ENCODE data around the gene HCAR1. TPM values are rescaled to one million over a fixed set of nuclear protein-coding genes. Genes with fewer than 3 reads are reported as not detected.

HCAR1 gene
- total and polyA plus RNA-seq, 2 of the 4 experiments (the other 2 are of a cell fraction): 0.03 TPM; not detected in 1

GRCh38 chr12:122732170-122732569 is 1.5 kb upstream of the HCAR1 start:
- Histone ChIP-seq H3K27me3 (ENCODE audit: control insufficient read depth, insufficient read depth, low read length) (peaks cover 30% of the 10 kb centered on the region), H2AFZ (replicated peaks; ENCODE audit: low read length, poor library complexity) (no peak overlapping the region), H3K9me1 (ENCODE audit: insufficient read depth, low read length) (no peaks in the 10 kb centered on the region), H2BK15ac (ENCODE audit: low read depth, low read length) (no peak overlapping the region), H2AK5ac (ENCODE audit: low read depth, low read length) (no peak overlapping the region), H3K56ac (ENCODE audit: extremely low read depth, insufficient read depth, low read length) (no peak overlapping the region), H3K9ac (ENCODE audit: low read depth, low read length) (no peak overlapping the region), H3K23ac (ENCODE audit: low read depth, low read length) (no peak overlapping the region), H3K14ac (replicated peaks; ENCODE audit: low read depth, low read length) (no peak overlapping the region), H4K8ac (ENCODE audit: low read depth in 2 of 2, low read length in 2 of 2) (no peak overlapping the region), H3K4me3 (ENCODE audit: insufficient read depth, low read depth, low read length) (no peak overlapping the region), H3K18ac (ENCODE audit: low read depth, low read length) (no peak overlapping the region), H2BK20ac (ENCODE audit: low read depth, low read length) (no peak overlapping the region), H3K4me2 (ENCODE audit: low read depth, low read length) (no peak overlapping the region), H3K79me1 (ENCODE audit: low read depth in 1 of 2, low read length in 2 of 2) (no peaks in the 10 kb centered on the region), H3K4ac (ENCODE audit: low read depth, low read length) (no peak overlapping the region), H3K4me1 (ENCODE audit: control insufficient read depth, insufficient read depth, low read length) (no peaks in the 10 kb centered on the region), H4K20me1 (ENCODE audit: insufficient read depth, low read length) (no peaks in the 10 kb centered on the region), H2BK120ac (ENCODE audit: low read depth, low read length) (no peak overlapping the region), H2BK5ac (ENCODE audit: low read depth, low read length, poor library complexity, severe bottlenecking) (no peak overlapping the region), H3K9me3 (ENCODE audit: control insufficient read depth, insufficient read depth, low read length) (0 out of 2 replicates have a peak, but pooled peaks cover 2% of the 10 kb centered on the region), H3K36me3 (ENCODE audit: control insufficient read depth, insufficient read depth, low read length) (no peaks in the 10 kb centered on the region), H2AK9ac (replicated peaks; ENCODE audit: low read depth, low read length, poor library complexity) (no peak overlapping the region), H3K27ac (ENCODE audit: insufficient read depth, low read length) (no peak overlapping the region), H4K91ac (ENCODE audit: insufficient read depth, low read depth, low read length) (no peak overlapping the region), H4K5ac (ENCODE audit: low read depth, low read length) (no peak overlapping the region)
- in situ Hi-C loops (cut with MboI; ENCODE audit: low sequenced_read_pairs) (no loop called here), intact Hi-C loops (cut with micrococcal nuclease) (no loop called here), dilution Hi-C loops (cut with HindIII; ENCODE audit: low sequenced_read_pairs, unreplicated experiment) (no loop called here)
- no peak for ATAC-seq (ENCODE audit: low read depth)
- TF ChIP-seq CEBPB (IDR thresholded peaks at IDR 0.05; ENCODE audit: low read depth, low read length): no peak
- no peak for TF ChIP-seq USF2 (IDR thresholded peaks at IDR 0.05; ENCODE audit: low read depth, low read length)
- no peak for TF ChIP-seq CHD1 (IDR thresholded peaks at IDR 0.05; ENCODE audit: low read depth, low read length)
- TF ChIP-seq RCOR1 (IDR thresholded peaks at IDR 0.05; ENCODE audit: insufficient replicate concordance, low read length): no peak
- no peak for TF ChIP-seq MAZ (IDR thresholded peaks at IDR 0.05; ENCODE audit: borderline replicate concordance, low read depth, low read length)
- TF ChIP-seq POLR2A (IDR thresholded peaks at IDR 0.05; ENCODE audit: low read depth, low read length): no peak
- TF ChIP-seq FOS (IDR thresholded peaks at IDR 0.05; ENCODE audit: low read depth, low read length): no peak
- no peak for TF ChIP-seq NFE2L2 (IDR thresholded peaks at IDR 0.05; ENCODE audit: low read depth, low read length)
- TF ChIP-seq ELK1 (IDR thresholded peaks at IDR 0.05; ENCODE audit: borderline replicate concordance, low read depth, low read length): no peak
- no peak for TF ChIP-seq BHLHE40 (IDR thresholded peaks at IDR 0.05; ENCODE audit: low read depth, low read length)
- no peak for TF ChIP-seq RAD21 (IDR thresholded peaks at IDR 0.05; ENCODE audit: low read length)
- POLR2A ChIA-PET (ENCODE audit: unreplicated experiment): no interaction called here
- DNase-seq: no peak
- CTCF ChIA-PET: no interaction called here
- 100% methylated on average over 1 of the region's 3 CpGs; no CpG with 5 or more reads in 1 of the 2 experiments for WGBS, 2 experiments (ENCODE audit: extremely low coverage in 2 of 2, insufficient read length in 1 of 2)
- no TSS peak for BruUV-seq (replicated peaks)

All from IMR-90 (cell line).